GM12878 (cell line): ENCODE results near the gene CFL2. TPM values are rescaled to one million over a fixed set of nuclear protein-coding genes. Genes with fewer than 3 reads are reported as not detected.

Experiments
- BCL11A ChIP-seq: IDR thresholded peaks from 2 replicates; pipeline ENCODE4 v1.6.1; 2011; ENCODE audit warnings: low read depth, low read length
- BCL3 ChIP-seq: IDR thresholded peaks from 2 replicates; pipeline ENCODE4 v1.6.1; 2011; ENCODE audit warnings: borderline replicate concordance, low read depth, mild to moderate bottlenecking, moderate library complexity, low read length; ENCODE audit not compliant: insufficient read depth, poor library complexity, severe bottlenecking
- BHLHE40 ChIP-seq, 2 experiments: fragments of 450-650 bp in 1 of 2; IDR thresholded peaks; 2 replicates each; pipeline ENCODE4 v1.6.1; 2011 to 2017; ENCODE audit warnings: low read depth in 2 of 2, borderline replicate concordance in 1 of 2, improper control_type of control experiment in 1 of 2, low read length in 1 of 2, mild to moderate bottlenecking in 1 of 2
- E2F4 ChIP-seq: IDR thresholded peaks from 2 replicates; pipeline ENCODE4 v1.6.1; 2012; ENCODE audit warnings: low read depth, low read length, improper control_type of control experiment
- FOXK2 ChIP-seq: fragments of 450-650 bp; IDR thresholded peaks from 2 replicates; pipeline ENCODE4 v1.6.1; 2017; ENCODE audit warnings: mild to moderate bottlenecking, moderate library complexity
- HDGF ChIP-seq: fragments of 450-650 bp; IDR thresholded peaks from 2 replicates; pipeline ENCODE4 v1.6.1; 2016; ENCODE audit warnings: antibody characterized with exemption
- IKZF2 ChIP-seq, 2 experiments: fragments of 450-650 bp; IDR thresholded peaks; 2 replicates each; pipeline ENCODE4 v1.6.1; 2017; ENCODE audit warnings: mild to moderate bottlenecking in 2 of 2, moderate library complexity in 2 of 2
- IRF4 ChIP-seq: IDR thresholded peaks from 2 replicates; pipeline ENCODE4 v1.6.1; 2011; ENCODE audit warnings: low read depth, low read length
- IRF5 ChIP-seq: fragments of 450-650 bp; IDR thresholded peaks from 2 replicates; pipeline ENCODE4 v1.6.1; 2017; ENCODE audit warnings: borderline replicate concordance
- MEF2B ChIP-seq: fragments of 450-650 bp; IDR thresholded peaks from 2 replicates; pipeline ENCODE4 v1.6.1; 2018; ENCODE audit warnings: mild to moderate bottlenecking, moderate library complexity; ENCODE audit not compliant: partially characterized antibody, poor library complexity, severe bottlenecking
- NFXL1 ChIP-seq: fragments of 450-650 bp; IDR thresholded peaks from 2 replicates; pipeline ENCODE4 v1.6.1; 2017; ENCODE audit warnings: antibody characterized with exemption, mild to moderate bottlenecking, borderline replicate concordance
- PAX8 ChIP-seq: fragments of 450-650 bp; IDR thresholded peaks from 2 replicates; pipeline ENCODE4 v1.6.1; 2017; ENCODE audit warnings: mild to moderate bottlenecking, moderate library complexity
- PML ChIP-seq: IDR thresholded peaks from 2 replicates; pipeline ENCODE4 v1.6.1; 2012; ENCODE audit warnings: low read length, inconsistent platforms
- RAD21 ChIP-seq: IDR thresholded peaks from 2 replicates; pipeline ENCODE4 v1.6.1; 2011; ENCODE audit warnings: mild to moderate bottlenecking, low read depth, low read length, moderate library complexity; ENCODE audit not compliant: insufficient read depth
- RELA ChIP-seq: fragments of 450-650 bp; IDR thresholded peaks from 2 replicates; pipeline ENCODE4 v1.8.0; 2014; ENCODE audit warnings: borderline replicate concordance; ENCODE audit not compliant: partially characterized antibody
- SKIL ChIP-seq: fragments of 450-650 bp; IDR thresholded peaks from 2 replicates; pipeline ENCODE4 v1.6.1; 2017; ENCODE audit warnings: mild to moderate bottlenecking, low read depth, inconsistent platforms; ENCODE audit not compliant: poor library complexity, severe bottlenecking
- SMC3 ChIP-seq: IDR thresholded peaks from 2 replicates; pipeline ENCODE4 v1.6.1; 2011; ENCODE audit warnings: low read length, improper control_type of control experiment, borderline replicate concordance
- TAF1 ChIP-seq: IDR thresholded peaks from 2 replicates; pipeline ENCODE4 v1.6.1; 2011; ENCODE audit warnings: mild to moderate bottlenecking, low read depth, low read length, borderline replicate concordance
- TCF3 ChIP-seq: IDR thresholded peaks from 2 replicates; pipeline ENCODE4 v1.6.1; 2012; ENCODE audit warnings: low read depth, mild to moderate bottlenecking, low read length, borderline replicate concordance; ENCODE audit not compliant: insufficient read depth
- WRNIP1 ChIP-seq: IDR thresholded peaks from 2 replicates; pipeline ENCODE4 v1.6.1; 2011; ENCODE audit warnings: low read depth, low read length, improper control_type of control experiment, borderline replicate concordance
- ZNF24 ChIP-seq: fragments of 450-650 bp; IDR thresholded peaks from 2 replicates; pipeline ENCODE4 v1.6.1; 2017; ENCODE audit warnings: antibody characterized with exemption, mild to moderate bottlenecking
- ZNF274 ChIP-seq: IDR thresholded peaks from one replicate; pipeline ENCODE4 v1.8.0; 2011; ENCODE audit not compliant: insufficient read length, insufficient read depth
- polyA plus RNA-seq, 11 experiments: library from polyadenylated mRNA; depleted of rRNA in 4 of 11; unstranded in 6 of 11; stranded (reverse) in 5 of 11; fragments of >200 nt; fragmentation: Nextera tagmentation in 4 of 11; fragmentation: Illumina TruSeq in 1 of 11; extraction: Ambion mirVana in 4 of 11; extraction: Trizol in 1 of 11; gene quantifications; 1 replicate in 1 of 11; 2 replicates in 10 of 11; pipeline versions ENCODE4 v1.2.1 to v1.2.3, GENCODE V29; 2011 to 2016; ENCODE audit warnings: inconsistent platforms in 2 of 11, missing spikeins in 2 of 11, low read depth in 1 of 11
- total RNA-seq, 4 experiments: library from RNA; depleted of rRNA in 3 of 4; stranded (reverse); fragments of >200 nt in 3 of 4; fragmentation: Illumina TruSeq in 1 of 4; extraction: Trizol in 1 of 4; gene quantifications; 2 replicates each; pipeline versions ENCODE4 v1.2.1 to v1.2.3, GENCODE V29; 2013 to 2021
- TF ChIP-seq, protein P1 (sequence below): IDR thresholded peaks from 2 replicates; pipeline ENCODE4 v1.6.1; 2011; ENCODE audit warnings: mild to moderate bottlenecking, low read depth, low read length, moderate library complexity; ENCODE audit not compliant: insufficient replicate concordance

The CFL2 gene
- total and polyA plus RNA-seq, 10 of the 15 experiments (the other 5 are each of a cell fraction or from before 2014, with no cell fraction given), result 4.7 to 13.4 (median 8.4) TPM

- no peak for TF ChIP-seq BCL3
- TF ChIP-seq PML, result 0 out of 2 replicates have a peak, but pooled peaks have one; percentile 24
- TF ChIP-seq MEF2B, result no peak
- no peak for TF ChIP-seq SKIL
- TF ChIP-seq TCF3, result 0 out of 2 replicates have a peak, but pooled peaks have one; percentile 49
- TF ChIP-seq SMC3, result no peak
- peak; percentile 47 to 92; a peak in 3 of 4 replicates for TF ChIP-seq BHLHE40 (IDR thresholded peaks at IDR 0.05; ENCODE audit: borderline replicate concordance in 1 of 2, low read depth in 2 of 2, low read length in 1 of 2)
- TF ChIP-seq PAX8, result no peak
- TF ChIP-seq ZNF24, result 0 out of 2 replicates have a peak, but pooled peaks have one; percentile 13
- TF ChIP-seq IRF4, result no peak
- TF ChIP-seq IRF5, result no peak
- no peak for TF ChIP-seq RAD21
- TF ChIP-seq E2F4, result no peak; the same call in 1 of the 2 replicates
- TF ChIP-seq RELA, result peak; percentile 26
- TF ChIP-seq FOXK2, result no peak
- peak; percentile 69; the same call in 1 of the 2 replicates for TF ChIP-seq TAF1
- TF ChIP-seq, protein P1, sequence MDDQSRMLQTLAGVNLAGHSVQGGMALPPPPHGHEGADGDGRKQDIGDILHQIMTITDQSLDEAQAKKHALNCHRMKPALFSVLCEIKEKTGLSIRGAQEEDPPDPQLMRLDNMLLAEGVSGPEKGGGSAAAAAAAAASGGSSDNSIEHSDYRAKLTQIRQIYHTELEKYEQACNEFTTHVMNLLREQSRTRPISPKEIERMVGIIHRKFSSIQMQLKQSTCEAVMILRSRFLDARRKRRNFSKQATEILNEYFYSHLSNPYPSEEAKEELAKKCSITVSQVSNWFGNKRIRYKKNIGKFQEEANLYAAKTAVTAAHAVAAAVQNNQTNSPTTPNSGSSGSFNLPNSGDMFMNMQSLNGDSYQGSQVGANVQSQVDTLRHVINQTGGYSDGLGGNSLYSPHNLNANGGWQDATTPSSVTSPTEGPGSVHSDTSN, result no peak
- TF ChIP-seq HDGF, result no peak
- TF ChIP-seq NFXL1, result no peak
- TF ChIP-seq ZNF274, result no peak
- TF ChIP-seq BCL11A, result no peak
- no peak for TF ChIP-seq WRNIP1
- peak; percentile 30 to 39; a peak in 1 of 4 replicates for TF ChIP-seq IKZF2 (IDR thresholded peaks at IDR 0.05)
These were observed at the start of gene CFL2 (continued) for GRCh38 chr14:34714320-34715126.
